Mesendoderm (in vitro differentiated cells): Measurements from ENCODE around the gene TBK1.
A peak's percentile ranks its signal among the peaks of the same experiment; 100 is the strongest.
"Not testable (repeated sequence)": the region's sequence is repeated elsewhere in the genome, so short reads cannot be mapped to it uniquely, and the experiment has no call there.

Experiments
- DNase-seq: peaks from one replicate; pipeline ENCODE4 v3.0.0; 2013
- H2AK5ac ChIP-seq: 2 replicates; pipeline ENCODE4 v1.6.1; 2013; ENCODE audit warnings: low read length, inconsistent platforms
- H2BK120ac ChIP-seq: 2 replicates; pipeline ENCODE4 v1.6.1; 2013; ENCODE audit warnings: low read depth, mild to moderate bottlenecking, low read length, moderate library complexity, mixed read lengths
- H2BK15ac ChIP-seq: replicated peaks from 2 replicates; pipeline ENCODE4 v1.6.1; 2013; ENCODE audit warnings: low read depth, mild to moderate bottlenecking, moderate library complexity
- H2BK5ac ChIP-seq: 2 replicates; pipeline ENCODE4 v1.6.1; 2013; ENCODE audit warnings: low read length, inconsistent platforms
- H3K18ac ChIP-seq: 2 replicates; pipeline ENCODE4 v1.6.1; 2013; ENCODE audit warnings: mild to moderate bottlenecking, low read length, mixed read lengths
- H3K23ac ChIP-seq: one replicate; pipeline ENCODE4 v1.6.1; 2013; ENCODE audit warnings: low read length
- H3K27ac ChIP-seq: 2 replicates; pipeline ENCODE4 v1.5.1; 2013; ENCODE audit warnings: low read depth, mild to moderate bottlenecking, inconsistent platforms, low read length, moderate library complexity
- H3K27me3 ChIP-seq: 2 replicates; pipeline ENCODE4 v1.6.1; 2013; ENCODE audit warnings: low read length, control low read depth, mild to moderate bottlenecking, inconsistent platforms; ENCODE audit not compliant: insufficient read depth, poor library complexity
- H3K36me3 ChIP-seq: 2 replicates; pipeline ENCODE4 v1.6.1; 2013; ENCODE audit warnings: low read length, inconsistent platforms; ENCODE audit not compliant: control insufficient read depth, insufficient read depth
- H3K4ac ChIP-seq: one replicate; pipeline ENCODE4 v1.6.1; 2013; ENCODE audit warnings: low read depth, mild to moderate bottlenecking, low read length, moderate library complexity
- H3K4me1 ChIP-seq: 2 replicates; pipeline ENCODE4 v1.6.1; 2013; ENCODE audit warnings: low read depth, low read length, inconsistent platforms; ENCODE audit not compliant: control insufficient read depth
- H3K4me2 ChIP-seq: 2 replicates; pipeline ENCODE4 v1.6.1; 2013; ENCODE audit warnings: low read length
- H3K4me3 ChIP-seq: 2 replicates; pipeline ENCODE4 v1.5.1; 2013; ENCODE audit warnings: mild to moderate bottlenecking, low read length
- H3K56ac ChIP-seq: one replicate; pipeline ENCODE4 v1.6.1; 2013; ENCODE audit warnings: low read length
- H3K79me1 ChIP-seq: 2 replicates; pipeline ENCODE4 v1.6.1; 2013; ENCODE audit warnings: low read length, inconsistent platforms
- H3K79me2 ChIP-seq: 2 replicates; pipeline ENCODE4 v1.6.1; 2013; ENCODE audit warnings: mild to moderate bottlenecking, low read length; ENCODE audit not compliant: control insufficient read depth, insufficient read depth
- H3K9ac ChIP-seq: 2 replicates; pipeline ENCODE4 v1.6.1; 2013; ENCODE audit warnings: low read length, inconsistent platforms
- H4K5ac ChIP-seq: one replicate; pipeline ENCODE4 v1.6.1; 2013; ENCODE audit warnings: low read length
- H4K8ac ChIP-seq: one replicate; pipeline ENCODE4 v1.6.1; 2013; ENCODE audit warnings: low read depth, mild to moderate bottlenecking, control low read depth, low read length, moderate library complexity
- WGBS: extraction: QIAGEN DNeasy Blood & Tissue Kit; methylation state at CpG from one replicate; pipeline ENCODE4 v1.1.7; 2013; ENCODE audit warnings: low lambda C conversion rate, missing lambda C conversion rate; ENCODE audit not compliant: insufficient coverage; ENCODE audit errors: extremely low coverage; 5-methylcytosine and 5-hydroxymethylcytosine counted together

TBK1 gene

DNA sequence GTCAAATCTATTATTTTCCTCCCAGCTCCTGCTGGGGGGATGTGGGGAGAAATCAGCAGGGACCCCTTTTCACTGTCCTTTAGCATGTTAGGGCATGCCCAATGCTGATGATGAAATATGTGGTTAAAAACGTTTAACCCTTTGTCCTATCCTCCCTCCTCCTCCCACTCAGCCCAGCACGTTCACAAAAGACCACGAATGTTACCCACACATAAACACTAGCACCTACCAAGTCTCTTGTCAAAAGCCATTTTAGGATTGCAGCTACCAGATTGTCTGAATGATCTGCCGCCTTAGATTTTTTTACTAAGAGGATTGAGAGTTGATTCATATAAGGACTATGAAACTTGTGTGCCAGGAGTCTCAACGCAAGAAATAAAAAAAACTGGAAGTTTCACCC is 70.4 kb downstream of the TBK1 start:
- Histone ChIP-seq H3K18ac (peak overlapping the region; percentile 91), H3K4me3 (no peak overlapping the region), H2BK5ac (no peak overlapping the region), H3K9ac (no peak overlapping the region), H3K27ac (no peak overlapping the region), H2BK15ac (no peak overlapping the region), H3K27me3 (no peaks in the 10 kb centered on the region), H3K79me2 (no peaks in the 10 kb centered on the region), H4K8ac (no peak overlapping the region), H3K4ac (no peak overlapping the region), H3K23ac (no peak overlapping the region), H4K5ac (no peak overlapping the region), H3K4me2 (no peak overlapping the region), H3K56ac (peak overlapping the region; percentile 30), H2BK120ac (peak overlapping the region; percentile 68), H3K4me1 (peaks cover 2% of the 10 kb centered on the region), H3K79me1 (no peaks in the 10 kb centered on the region), H3K36me3 (no peaks in the 10 kb centered on the region), H2AK5ac (no peak overlapping the region)
- DNase-seq: no peak
- no CpG with 5 or more reads among the region's 5 CpGs for WGBS

DNA sequence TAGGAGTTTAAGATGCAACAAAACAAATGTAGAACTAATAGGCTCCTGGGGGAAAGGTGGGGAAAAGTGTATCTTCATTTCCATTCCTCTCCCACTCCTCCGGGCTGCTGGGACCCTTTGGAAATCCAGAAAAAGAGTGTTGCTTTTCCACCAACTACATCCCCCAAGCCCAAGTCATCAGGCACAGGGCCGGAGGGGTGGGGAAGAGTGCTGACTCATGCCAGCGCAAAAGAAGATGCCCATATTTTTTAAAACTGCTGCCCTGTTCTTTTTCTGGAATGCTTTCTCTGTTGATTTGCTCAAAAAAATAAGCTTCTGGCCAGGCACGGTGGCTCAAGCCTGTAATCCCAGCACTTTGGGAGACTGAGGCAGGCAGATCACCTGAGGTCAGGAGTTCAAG is 70.9 kb downstream of the TBK1 start:
- H3K27ac ChIP-seq: no peak overlapping the region
- DNase-seq: no peak
- H3K56ac ChIP-seq: no peak overlapping the region
- H2BK15ac ChIP-seq: no peak overlapping the region
- no CpG with 5 or more reads among the region's 4 CpGs for WGBS
- no peak overlapping the region for H3K9ac ChIP-seq
- no peaks in the 10 kb centered on the region for H3K79me1 ChIP-seq
- H3K4ac ChIP-seq: peak overlapping the region; percentile 37
- H2BK120ac ChIP-seq: peak overlapping the region; percentile 68
- no peaks in the 10 kb centered on the region for H3K79me2 ChIP-seq
- peak overlapping the region; percentile 91 for H3K18ac ChIP-seq
- H3K4me1 ChIP-seq: peaks cover 2% of the 10 kb centered on the region
- H2AK5ac ChIP-seq: no peak overlapping the region
- no peaks in the 10 kb centered on the region for H3K36me3 ChIP-seq
- no peak overlapping the region for H4K8ac ChIP-seq
- no peak overlapping the region for H3K4me2 ChIP-seq
- H4K5ac ChIP-seq: no peak overlapping the region
- no peaks in the 10 kb centered on the region for H3K27me3 ChIP-seq
- no peak overlapping the region for H3K4me3 ChIP-seq
- no peak overlapping the region for H2BK5ac ChIP-seq
- H3K23ac ChIP-seq: no peak overlapping the region

DNA sequence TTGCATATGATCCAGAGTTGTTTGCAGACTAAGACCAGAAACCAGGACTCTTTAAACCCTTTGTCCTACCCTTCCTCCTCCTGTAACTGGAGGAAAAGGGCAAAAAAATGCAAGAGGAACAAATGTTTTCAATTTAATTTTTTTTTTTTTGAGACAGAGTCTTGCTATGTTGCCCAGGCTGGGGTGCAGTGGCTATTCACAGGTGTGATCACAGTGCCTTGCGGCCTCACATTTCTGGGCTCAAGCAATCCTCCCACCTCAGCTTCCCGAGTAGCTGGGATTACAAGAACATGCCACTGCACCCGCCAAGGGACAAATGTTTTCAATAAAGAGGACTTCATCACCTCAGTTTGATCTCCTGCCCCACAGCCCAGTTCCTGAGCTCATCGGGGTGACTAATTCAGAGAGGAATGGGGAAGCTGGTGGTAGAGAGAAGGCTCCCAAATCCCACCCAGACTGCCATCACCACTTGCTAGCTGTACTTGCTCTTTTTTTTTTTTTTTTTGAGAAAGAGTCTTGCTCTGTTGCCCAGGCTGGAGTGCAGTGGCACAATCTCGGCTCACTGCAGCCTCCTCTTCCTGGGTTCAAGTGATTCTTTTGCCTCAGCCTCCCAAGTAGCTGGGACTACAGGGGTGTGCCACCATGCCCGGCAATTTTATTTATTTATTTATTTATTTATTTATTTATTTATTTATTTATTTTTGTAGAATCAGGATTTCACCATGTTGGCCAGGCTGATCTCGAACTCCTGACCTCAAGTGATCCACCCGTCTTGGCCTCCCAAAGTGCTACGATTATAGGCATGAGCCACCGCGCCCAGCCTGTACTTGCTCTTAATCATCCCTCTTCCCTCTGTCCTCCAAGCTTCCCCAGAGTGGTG is 71.9 kb downstream of the TBK1 start:
- H3K27me3 ChIP-seq, H2BK120ac ChIP-seq, H3K27ac ChIP-seq, H3K79me2 ChIP-seq, H3K79me1 ChIP-seq, H3K23ac ChIP-seq, H3K18ac ChIP-seq, H4K5ac ChIP-seq, H3K9ac ChIP-seq, H3K4me2 ChIP-seq, H3K36me3 ChIP-seq, H3K4me3 ChIP-seq, H2BK5ac ChIP-seq, H3K56ac ChIP-seq, DNase-seq, H2AK5ac ChIP-seq, H4K8ac ChIP-seq, H3K4me1 ChIP-seq: not testable (repeated sequence)
- Histone ChIP-seq H2BK15ac (peak overlapping the region; percentile 48), H3K4ac (peak overlapping the region; percentile 62)
- WGBS: no CpG with 5 or more reads among the region's 11 CpGs

DNA sequence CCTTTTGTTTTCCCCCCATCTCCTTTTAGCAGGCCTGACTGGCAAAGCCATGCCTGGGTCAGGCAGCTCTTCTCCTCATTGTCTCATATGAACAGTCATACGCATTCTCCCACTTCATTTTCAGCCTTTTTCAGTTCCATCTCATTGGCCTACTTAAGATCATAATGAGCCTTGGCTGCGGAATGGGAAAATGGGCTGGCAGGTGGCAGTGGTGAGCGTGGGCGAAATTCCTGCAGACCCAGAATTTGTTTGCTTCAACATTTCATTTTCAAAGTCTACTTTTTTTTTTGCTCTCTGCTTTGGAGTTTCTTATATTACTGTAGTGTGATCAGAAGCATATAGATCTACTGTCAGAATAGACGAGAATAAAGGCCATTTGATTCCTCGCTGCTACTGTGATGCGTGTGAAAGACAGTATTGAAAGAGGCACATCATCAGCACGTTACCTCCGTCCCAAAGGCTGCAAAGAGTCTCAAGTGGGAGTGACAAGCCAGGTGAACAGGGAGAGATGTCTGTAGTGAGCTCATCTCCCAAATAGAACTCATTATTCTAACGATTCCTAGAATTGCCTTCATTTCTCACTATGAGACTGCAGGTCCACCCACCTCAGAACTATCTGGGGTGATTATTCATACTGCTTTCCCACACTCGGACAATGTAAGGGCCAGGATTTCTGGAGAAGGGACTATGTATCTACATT is 73.7 kb downstream of the TBK1 start:
- H3K4me3 ChIP-seq: no peak overlapping the region
- H3K36me3 ChIP-seq: no peaks in the 10 kb centered on the region
- H4K8ac ChIP-seq: no peak overlapping the region
- no peak for DNase-seq
- no peak overlapping the region for H2BK120ac ChIP-seq
- no peak overlapping the region for H3K4ac ChIP-seq
- no peaks in the 10 kb centered on the region for H3K27me3 ChIP-seq
- H3K4me1 ChIP-seq: no peaks in the 10 kb centered on the region
- H3K18ac ChIP-seq: no peak overlapping the region
- no peak overlapping the region for H2BK15ac ChIP-seq
- no peaks in the 10 kb centered on the region for H3K79me1 ChIP-seq
- H3K56ac ChIP-seq: no peak overlapping the region
- H3K9ac ChIP-seq: no peak overlapping the region
- H4K5ac ChIP-seq: no peak overlapping the region
- no CpG with 5 or more reads among the region's 11 CpGs for WGBS
- H3K79me2 ChIP-seq: no peaks in the 10 kb centered on the region
- H3K4me2 ChIP-seq: no peak overlapping the region
- no peak overlapping the region for H3K27ac ChIP-seq
- H2BK5ac ChIP-seq: no peak overlapping the region
- H3K23ac ChIP-seq: no peak overlapping the region
- no peak overlapping the region for H2AK5ac ChIP-seq

DNA sequence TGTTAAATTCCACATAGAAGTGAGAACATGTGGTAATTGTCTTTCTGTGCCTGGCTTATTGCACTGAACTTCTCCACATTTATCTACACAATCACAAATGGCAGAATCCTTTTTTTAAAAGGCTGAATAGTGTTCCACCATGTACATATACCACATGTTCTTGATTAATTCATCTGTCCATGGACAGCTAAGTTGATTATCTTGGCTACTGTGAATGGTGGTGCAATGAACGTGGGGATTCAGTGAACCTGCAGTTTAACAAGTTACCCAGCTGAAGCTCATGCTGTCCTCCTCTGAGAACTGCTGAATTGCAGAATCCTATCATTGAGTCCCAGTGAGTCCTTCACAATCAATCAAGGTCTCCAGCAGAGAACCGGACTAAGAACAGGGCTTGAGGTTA is 74.9 kb downstream of the TBK1 start:
- Histone ChIP-seq H3K4me1 (no peaks in the 10 kb centered on the region), H3K27me3 (no peaks in the 10 kb centered on the region), H3K27ac (no peak overlapping the region), H3K36me3 (no peaks in the 10 kb centered on the region), H2BK120ac (no peak overlapping the region), H2AK5ac (no peak overlapping the region), H3K18ac (no peak overlapping the region), H3K56ac (no peak overlapping the region), H3K23ac (no peak overlapping the region), H3K9ac (no peak overlapping the region), H3K79me1 (no peaks in the 10 kb centered on the region), H3K4ac (no peak overlapping the region), H2BK5ac (no peak overlapping the region), H3K4me3 (no peak overlapping the region), H2BK15ac (no peak overlapping the region), H4K8ac (no peak overlapping the region), H3K4me2 (no peak overlapping the region), H4K5ac (no peak overlapping the region), H3K79me2 (no peaks in the 10 kb centered on the region)
- DNase-seq: no peak
- no CpG with 5 or more reads among the region's 2 CpGs for WGBS
